Dermis blood vessel endothelial cell (primary cell): ENCODE measurements around the gene PDHA1. TPM values are rescaled to one million over a fixed set of nuclear protein-coding genes. Genes with fewer than 3 reads are reported as not detected.

Experiments
- DNase-seq: peaks from one replicate; pipeline ENCODE4 v3.0.0; 2010
- total RNA-seq: library from RNA; depleted of rRNA; stranded (reverse); fragments of >200 nt; gene quantifications from 2 replicates; pipeline ENCODE4 v1.2.3, GENCODE V29; 2014

The PDHA1 gene
- total RNA-seq, 1 donor from 2014 or later = 61.3 TPM

DNA sequence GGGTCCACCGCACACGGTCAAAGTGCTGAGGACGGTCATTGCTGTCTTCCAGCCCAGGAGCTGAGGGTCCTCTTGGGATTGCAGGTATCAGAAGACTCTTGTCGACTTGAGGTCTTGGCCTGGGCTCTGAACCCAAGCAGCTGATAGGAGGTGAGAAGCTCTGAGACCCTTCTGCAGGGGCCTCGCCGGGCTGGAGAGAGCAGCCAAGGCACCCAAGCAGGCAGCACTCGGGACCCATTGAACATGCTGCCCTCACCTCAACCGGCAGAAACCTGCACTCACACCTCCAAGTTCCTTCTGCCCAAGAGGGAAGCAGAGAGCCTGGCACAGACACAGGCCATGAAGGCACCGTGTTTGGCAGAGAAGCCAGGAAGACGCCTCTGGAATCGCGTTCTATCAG lies 34.1 kb downstream of the PDHA1 start:
- no peak for DNase-seq

DNA sequence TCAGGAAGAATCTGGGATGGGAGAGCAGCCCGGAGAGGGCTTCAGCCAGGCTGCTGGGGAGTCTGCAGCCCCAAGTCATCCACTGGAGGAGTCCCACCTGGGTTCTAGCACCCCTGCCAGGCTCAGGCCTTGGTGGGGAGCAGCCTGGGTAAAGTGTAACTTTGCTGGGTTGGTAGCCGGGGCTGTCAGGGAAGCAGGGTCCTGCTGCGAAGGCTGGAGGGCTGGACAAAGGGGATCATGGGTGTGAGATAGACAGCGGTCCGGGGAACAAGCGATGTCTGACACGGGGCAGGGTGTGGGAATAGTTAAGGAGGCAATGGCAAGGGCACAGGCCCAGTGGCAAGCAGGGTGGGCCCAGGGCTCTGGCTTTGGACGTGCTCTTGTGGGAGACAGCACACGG lies 37.6 kb downstream of the PDHA1 start:
- DNase-seq = no peak

DNA sequence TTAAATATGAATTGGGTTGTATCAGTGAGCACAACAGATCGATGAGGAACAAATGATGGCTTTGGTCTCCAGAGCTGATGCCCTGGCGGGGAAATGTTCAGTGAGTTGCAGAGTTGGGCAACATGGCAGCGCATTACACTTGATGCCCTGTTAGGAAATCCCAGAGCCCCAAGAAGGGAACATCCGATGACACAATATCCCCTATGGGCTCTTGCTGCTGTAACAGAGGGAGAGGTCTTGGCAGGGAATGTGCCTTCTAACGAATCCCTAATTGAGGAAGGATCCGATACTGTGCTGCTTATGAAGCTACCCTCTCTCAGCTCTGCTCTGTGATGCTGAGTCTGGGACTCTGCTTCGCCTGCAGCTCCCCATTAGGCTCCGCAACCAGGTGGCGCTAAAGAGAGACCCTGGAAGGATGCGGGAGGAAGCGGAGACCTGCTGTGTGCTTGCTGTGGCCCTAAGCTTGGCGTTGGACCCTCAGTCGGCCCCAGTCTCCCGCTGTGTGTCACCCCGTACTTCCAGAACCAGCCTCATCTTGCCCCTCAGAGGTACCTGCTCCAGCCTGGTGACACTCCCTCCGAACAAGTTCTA lies 38.9 kb downstream of the PDHA1 start:
- DNase-seq = peak; percentile 51

- DNase-seq = no peak
These were observed 43.0 kb downstream of the PDHA1 start for GRCh38 chrX:19386679-19387078.

DNA sequence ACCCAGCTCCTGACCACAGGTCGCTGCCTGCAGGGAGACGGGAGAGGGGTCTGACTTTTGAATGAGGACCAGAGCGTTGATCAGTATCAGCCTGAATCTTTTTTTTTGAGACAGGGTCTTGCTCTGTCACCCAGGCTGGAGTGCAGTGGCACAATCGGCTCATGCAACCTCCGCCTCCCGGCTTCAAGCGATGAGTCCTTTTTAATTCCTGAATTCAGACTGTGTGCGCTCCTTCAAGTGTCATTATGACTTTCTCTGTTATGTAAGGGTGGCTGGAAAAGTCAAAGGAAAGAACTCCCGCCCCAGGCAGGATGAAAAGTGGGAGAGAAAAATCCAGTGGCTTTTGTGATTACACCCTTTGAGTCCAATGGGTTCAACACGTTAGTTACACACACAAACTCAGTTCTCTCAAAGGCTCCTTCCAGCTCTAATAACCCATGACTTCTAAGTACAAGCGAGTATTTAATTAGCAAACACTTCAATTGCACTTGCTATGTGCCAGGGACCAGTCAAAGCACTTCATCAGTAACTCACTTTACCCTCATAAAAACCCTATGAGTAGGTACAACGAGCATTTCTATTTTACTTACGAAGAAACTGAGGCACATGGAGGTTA lies 44.4 kb downstream of the PDHA1 start:
- no peak for DNase-seq

GRCh38 chrX:19388741-19389140 lies 45.0 kb downstream of the PDHA1 start:
- no peak for DNase-seq

DNA sequence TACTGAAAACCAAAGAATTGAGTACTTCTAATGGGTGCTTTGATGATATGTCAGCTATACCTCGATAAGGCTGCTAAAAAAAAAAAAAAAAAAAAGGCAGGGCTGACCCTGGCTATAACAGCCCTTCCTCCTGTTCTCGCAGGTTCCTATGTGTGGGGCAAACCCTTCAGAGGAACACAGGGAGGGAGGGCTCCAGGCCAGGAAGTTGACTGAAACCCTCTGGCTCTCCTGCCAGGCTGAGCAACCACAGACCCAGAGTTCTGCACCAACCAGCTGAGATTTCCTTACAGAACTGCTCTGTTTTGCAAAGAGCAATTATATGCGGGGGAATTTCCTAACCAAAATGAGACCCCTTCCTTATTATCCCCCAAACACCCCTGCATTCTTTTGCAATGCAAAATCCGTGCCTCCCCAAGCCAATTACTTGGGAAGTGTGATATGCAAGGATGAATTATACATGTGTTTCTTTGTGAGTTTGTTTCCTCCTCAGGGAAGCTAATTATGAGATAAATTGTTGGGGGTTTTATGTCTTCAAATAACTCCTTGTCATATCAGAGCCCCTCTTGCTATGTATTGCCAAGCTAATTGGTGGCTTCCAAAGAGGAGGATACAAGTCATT lies 45.6 kb downstream of the PDHA1 start:
- no peak for DNase-seq

DNA sequence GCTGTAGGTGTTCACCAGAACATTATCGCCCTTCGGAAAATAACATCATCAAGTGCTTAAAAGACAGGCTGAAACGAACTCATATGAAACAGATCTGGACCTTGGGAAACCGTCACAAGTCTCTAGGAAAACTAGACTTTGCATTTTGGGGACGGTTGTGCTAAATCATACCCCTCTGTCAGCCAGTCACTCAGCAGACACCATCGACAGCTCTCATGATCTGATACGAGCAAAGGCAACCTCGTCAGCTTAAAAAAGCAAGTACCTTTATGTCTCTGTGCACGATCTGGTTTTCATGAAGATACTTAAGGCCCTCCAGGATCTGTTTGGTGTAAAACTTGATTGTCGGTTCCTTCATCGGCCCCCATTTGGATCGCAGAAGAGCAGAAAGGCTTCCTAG lies 48.4 kb downstream of the PDHA1 start:
- no peak for DNase-seq

GRCh38 chrX:19392703-19393102 lies 49.0 kb downstream of the PDHA1 start:
- no peak for DNase-seq

DNA sequence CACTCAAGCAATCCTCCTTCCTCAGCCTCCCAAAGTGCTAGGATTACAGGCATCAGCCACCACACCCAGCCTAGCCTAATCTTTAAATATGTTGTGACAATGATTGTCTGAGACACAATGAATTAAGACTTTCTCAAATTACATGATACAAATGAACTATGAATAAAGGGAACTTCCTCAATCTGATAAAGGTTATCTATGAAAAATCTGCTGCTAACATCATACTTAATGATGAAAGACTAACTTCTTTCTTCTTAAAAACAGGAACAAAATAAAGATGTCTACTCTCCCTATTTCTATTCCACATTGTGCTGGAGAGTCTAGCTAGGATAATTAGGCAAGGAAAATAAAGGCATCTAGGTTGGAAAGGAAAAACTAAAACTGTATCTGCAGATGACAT lies 60.0 kb downstream of the PDHA1 start:
- no peak for DNase-seq

- DNase-seq = no peak
These were observed 66.5 kb downstream of the PDHA1 start for GRCh38 chrX:19410259-19410658.

Other genes with a start within 250 kb of the PDHA1 start
- gene ADGRG2, start 221.5 kb upstream of the PDHA1 start, total RNA-seq = not detected in 2 replicates
- 0.09 and 0.17 TPM in 2 replicates for gene MAP3K15, start 171.6 kb downstream of the PDHA1 start, total RNA-seq